NCI-H1092 (cell line): ENCODE data around the gene EVX2.

ENCODE experiments used
- DNase-seq: peaks from one replicate; lab custom pipeline; 2025; lab: John Stamatoyannopoulos, UW

The EVX2 gene

DNA sequence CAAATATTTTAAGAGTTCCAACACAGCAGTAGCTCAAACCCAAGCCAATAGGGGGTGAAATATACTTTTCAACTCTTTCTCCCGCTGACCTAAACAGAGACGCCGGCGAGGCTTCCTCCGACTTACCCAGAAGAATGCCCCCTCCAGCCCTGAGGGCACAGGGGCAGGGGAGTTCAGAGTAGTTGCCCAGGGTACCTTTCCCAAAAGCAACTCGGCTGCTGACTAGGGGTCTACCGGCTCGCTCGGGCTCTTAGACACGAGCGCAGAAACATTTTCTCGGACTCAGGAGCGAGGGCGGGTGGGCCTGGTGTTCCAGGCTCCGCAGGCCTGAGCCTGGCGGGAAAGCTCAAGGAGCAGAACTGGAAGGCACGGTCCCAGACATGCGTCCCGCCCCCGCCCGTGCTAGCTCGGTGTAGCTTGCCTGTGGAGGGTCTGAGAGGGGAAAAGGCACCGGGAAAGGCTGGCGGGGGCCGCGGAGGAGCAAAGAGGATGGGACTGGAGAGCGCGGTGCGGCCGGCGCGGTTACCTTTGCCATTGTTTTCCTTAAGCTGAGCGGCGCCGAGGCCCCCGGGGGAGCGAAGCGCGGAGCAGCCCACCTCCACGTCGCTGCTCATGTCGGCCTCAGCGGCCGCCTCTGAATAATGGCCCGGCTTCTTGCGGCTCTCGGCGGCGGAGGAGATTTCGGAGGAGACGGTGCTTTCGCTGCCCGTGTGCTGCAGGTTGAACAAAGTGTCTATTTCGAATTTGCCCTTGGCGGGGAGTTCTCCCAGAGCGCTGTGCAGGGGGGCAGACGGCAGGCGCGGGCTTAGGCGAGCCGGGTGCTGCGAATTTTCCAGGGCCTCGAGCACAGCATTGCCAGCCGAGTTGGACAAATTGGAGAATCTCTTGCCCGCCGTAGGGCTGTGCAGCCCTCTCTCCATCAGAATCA lies 674 bp downstream of the EVX2 start:
- DNase-seq: peak; percentile 28

DNA sequence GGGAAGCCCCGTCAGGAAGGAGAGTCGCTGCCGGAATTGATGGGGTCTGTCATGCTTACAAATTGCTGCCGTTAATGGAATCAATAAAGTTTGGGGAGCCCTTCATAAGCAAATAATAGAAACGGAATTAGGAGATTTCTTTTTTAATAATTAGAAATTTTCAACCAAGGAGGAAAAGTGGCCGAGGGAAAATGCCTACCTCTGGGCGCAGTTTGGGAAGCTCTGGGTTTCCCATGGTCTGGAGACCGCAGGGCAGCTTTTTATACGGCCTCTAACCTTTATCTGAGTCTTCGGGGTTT lies 1.3 kb downstream of the EVX2 start:
- DNase-seq: no peak

DNA sequence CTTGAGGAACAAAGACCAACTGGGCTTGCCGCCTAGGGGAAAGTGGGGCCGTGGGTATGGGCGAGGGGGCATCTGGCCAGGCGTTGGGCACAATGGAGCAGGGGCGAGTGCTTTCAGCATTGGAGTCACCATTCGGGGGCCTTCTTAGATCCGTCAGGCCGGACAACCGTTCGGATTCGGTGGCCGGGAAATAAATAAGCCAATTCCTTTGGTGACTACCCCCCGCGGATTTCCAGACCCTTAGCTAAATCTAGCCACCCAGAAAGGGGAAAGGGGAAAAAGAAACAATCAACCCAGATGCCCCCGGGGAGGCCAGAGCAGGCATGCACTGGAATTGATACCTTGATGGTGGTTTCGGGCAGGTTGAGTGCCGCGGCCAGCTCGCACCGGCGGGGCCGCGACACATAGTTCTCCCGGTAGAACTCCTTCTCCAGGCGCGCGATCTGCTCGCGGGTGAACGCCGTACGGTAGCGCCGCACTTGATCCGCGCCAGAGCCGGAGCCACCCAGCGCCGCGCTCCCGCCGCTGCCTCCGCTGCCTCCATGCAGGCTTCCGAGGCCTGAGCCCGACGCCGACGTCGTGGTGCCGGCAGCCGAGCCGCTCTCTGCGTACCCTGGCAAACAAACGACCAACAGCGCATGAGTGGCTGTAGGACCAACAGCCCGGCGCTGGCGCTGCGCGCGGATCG lies 1.8 kb downstream of the EVX2 start:
- no peak for DNase-seq

DNA sequence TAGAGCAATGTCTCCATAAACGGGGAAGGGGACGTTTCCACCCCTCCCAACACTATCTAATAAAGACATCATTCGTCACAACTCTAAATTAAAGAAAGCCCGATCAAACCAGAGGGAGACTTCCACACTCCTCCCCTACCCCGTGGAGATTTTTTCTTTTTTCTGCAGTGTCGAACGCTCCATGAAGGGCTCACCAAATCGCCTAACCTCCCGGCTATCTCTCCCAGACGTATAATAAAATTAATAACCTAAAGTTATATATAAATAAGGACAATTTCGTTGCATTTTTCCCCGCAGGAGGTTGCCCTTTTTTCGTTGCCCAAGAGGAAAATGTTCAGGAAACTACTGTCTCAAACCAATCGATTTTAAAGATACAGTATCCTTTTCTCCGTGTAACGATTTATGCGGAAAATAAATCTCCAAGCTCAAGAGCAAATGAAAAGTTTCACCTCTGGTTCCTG lies 2.4 kb downstream of the EVX2 start:
- DNase-seq: no peak

DNA sequence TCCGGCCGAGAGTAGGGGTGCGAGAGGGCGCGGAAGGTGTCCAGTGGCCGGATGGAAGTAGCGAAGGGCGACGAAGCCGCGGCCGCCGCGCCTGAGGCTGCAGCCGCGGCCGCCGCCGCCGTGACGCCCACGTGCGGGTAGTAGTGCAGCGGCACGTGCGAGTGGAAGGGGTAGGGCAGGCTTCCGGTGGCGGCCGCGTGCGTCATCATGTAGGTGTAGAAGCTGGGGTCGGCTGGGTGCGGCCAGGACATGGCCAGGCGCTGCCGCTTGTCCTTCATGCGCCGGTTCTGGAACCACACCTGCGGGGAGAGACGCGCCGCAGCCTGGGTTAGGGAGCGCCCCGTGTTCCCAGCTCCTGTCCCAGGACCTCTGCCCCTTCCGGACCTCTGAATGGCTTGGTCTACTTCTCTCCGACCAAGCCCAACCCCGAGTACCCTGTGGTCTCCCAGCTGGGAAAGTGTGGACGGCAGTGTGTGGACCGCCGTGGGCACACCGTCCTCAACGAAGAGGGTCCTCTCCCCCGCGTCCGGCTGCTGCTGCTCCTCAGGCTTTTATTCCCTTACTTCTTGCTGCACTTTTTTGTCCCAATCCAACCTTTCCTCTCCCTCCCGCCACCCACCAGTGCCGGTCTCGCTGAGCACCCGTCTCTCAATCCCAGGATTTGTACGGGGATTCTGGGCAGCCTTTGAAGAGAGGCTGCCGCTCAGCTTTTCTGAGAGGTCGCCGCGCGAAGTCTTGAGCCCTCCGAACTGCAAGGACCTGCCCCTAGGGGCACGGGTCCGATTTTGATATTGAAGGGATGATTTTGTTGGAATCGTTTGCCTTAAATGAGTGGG lies 3.0 kb downstream of the EVX2 start:
- no peak for DNase-seq

DNA sequence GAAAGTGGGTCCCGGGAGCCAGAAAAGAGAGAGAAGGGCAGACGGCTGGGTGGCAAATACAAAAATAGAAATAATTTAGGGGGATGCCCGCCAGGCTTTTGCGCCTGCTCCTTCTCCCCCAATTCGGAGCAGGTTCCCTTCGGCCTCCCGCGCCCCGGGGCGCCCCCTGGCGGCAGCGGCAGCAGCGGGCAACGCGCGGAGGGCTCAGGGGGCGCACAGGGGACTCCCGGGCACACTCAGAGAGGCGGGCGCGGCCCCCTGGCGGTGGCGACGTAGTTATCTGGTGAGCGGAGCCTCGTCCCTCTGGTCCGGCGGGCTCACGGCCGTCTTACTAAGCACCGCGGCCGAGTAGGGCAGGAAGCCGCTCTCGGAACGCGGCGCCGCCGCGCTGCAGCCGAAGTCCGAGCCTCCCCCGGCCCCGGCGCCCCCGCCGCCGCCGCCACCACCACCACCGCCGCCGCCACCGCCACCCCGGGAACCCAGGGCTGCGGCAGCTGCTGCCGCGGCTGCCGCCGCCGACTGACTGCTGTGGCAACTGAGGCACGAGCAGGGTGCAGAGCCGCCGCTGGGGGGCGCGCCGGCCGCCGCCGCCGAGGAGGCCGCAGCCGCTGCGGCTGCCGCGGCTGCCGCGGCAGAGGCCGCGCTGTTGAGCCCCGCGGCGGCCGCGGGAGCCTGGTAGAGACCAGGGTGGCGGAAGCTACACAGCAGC lies 3.8 kb downstream of the EVX2 start:
- no peak for DNase-seq

DNA sequence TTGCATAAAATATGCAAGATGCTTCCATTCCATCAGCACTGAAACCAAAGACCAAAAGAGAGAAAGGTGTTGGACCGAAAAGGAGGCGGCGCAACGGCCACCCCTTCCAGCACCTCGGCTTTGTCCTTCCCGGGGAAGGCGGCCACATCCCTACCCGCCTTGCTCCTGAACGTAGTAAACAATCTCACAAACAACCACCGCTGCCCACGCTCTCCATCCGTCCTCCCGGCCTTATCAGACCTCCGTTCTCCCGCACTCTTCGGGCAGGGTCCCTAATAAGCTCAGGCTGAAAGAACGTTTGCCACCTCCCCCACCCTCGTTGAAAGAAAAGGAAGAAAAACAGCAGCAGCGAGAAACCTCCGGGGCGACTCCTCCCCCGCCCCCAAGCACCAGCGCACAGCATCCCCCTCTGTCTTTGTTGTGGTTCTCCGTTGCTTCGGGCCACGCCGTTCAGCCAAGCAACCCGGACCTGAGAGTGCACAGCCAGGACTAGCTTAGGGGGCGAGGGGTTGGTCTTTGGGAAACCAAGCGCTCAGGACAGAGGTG lies 4.4 kb downstream of the EVX2 start:
- DNase-seq: no peak

DNA sequence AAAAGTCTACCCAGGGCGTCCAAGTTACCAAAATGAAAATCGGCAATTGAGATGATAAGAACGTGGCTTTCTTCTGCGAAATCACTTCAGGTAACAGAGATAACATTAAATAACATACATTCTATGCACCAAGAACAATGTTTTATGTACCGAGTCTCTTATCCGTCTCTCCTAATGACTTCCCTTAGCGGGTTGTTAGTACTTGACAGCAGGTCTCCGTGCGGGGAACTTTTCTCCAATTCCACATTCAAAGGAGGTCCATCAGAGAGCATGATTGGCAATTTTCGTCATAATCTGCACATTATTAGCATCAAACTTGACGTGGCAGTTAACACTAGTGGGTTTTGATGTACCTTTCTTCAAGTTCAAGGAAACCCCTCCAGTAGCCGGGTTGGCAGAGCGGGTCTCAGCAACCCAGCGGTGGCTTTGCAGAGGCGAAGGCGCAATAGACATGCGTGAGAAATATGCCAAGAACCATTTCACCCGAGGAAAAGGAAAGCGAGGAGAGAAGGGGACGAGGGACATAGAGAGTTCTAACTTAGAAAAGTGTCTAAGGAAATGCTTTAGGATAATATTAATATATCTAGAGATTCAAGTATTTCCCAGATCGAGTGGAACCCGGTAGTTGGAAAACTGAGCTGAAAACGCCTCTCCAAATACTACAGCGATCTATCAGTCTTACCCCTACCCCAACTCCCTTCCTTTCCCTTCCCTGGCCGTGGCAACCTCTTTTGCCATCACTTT lies 5.0 kb downstream of the EVX2 start:
- DNase-seq: no peak

DNA sequence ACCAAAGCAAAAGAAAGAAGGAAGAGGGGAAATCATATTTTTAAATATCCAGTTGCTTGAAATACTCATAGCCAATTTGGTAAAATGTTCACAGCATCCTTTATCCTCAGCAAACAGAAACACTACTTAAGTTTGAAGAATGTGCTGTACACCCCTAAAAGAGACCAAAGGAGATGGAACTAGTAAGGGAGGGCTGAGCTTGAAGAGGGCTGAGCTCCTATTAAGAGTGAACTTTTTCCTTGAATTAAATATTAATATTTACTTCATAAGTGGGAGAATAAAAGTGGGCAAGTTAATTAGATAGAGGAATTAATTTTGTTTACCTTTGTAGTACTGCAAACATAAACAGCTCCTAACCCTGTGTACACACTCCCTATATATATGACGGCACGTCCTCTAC lies 7.0 kb downstream of the EVX2 start:
- DNase-seq: no peak

DNA sequence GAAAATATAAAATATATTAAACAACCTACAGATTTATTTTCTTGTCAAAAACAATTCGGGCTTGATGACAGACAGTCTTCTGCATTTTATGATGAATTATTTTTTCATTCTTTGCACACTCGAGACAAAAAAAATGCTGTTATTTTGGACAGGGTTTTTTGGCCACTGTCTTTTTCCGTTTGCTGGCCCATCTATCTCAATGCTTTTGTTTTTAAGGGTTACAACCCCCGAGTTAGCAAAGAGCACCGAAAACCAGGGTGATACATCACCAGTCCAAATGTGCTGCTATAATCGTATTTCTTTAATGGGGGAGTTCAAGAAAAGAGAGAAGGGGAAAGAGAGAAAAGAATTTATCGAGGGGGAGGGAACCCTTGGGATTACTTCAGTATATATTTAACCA lies 7.7 kb downstream of the EVX2 start:
- no peak for DNase-seq

DNA sequence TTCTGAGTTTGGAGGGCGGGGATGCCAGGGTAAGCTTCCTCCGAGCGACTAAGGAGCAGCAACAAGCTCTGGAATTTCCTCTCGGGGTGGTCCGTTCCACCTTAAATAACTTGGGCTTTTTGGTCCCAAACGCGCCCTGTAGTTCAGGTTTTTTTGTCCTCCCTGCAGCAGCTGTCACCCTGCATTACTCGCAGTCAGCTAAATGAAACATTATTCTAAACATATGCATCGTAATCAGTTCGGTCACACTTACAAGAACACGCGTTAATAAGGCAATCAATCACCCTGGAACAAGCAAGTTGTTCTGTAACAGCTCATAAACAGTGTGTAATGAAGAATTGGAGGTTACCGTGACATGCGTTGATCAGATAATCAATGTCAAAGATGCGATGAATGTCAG lies 8.3 kb downstream of the EVX2 start:
- no peak for DNase-seq

DNA sequence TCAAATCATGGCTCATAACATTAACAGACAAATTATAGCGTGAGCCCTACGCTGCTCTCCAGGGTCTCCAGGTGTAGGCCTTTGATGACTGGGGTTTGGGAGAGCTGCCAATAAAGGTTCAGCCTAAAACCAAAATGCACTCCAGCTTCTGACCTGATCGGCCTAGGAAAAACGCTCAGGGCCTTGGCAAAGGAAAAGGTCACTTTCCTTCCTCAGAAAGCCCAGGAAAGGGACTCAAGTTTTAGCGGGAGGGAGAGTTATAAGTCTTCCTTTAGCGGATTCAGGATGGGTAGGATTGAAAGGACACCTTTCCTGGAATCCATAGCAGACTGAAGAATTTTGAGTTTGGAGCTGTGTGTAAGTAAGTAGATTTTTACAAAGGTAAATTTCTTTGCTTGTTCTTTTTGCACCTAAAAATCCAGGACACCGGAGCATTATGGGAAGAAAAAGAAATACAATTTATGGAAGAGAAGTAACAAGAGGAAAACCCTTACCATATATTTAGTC lies 8.8 kb downstream of the EVX2 start:
- DNase-seq: no peak

DNA sequence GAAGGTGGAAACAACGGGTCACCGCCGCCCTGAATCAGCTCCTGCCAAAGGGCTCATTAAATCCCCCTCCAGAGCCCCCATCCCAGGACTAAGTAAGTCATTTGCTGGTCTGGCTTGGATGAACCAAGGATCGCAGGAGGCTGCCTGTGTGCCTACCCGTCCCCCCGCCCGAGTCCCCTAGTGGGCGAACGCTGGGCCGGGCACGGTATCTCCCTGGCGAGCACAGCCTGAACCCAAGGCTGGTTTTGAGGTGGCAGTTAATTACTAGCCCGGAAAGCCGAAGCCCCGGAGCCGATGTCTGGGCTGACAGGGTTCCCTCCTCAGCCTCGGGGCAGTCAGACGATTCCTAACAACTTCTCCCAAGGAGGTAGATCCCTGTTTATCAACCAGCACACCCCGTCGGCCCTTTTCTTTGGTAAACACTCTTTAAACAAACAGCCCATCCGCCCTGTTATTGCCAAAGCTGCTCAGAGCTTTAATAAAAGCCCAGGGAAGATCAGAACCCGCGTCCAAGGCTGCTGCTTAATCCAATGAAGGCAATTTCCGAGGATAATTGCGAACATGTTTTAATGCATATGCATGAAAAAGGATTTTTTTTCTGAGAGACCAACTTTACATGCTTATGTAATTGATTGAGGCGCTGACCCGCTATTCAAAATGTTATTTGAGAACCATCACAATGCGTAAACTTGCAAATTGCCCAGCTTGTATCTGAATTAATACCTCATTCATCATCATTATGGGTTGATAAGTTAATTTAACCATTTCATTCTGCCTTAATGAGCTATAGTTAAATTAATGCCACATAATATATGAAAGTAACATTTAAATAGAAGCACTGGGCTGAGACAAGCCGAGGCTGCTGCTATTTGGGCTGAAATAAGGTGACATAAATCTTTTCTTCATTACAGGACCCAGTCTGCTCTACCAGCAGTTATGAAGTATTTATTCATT lies 10.5 kb downstream of the EVX2 start:
- no peak for DNase-seq

DNA sequence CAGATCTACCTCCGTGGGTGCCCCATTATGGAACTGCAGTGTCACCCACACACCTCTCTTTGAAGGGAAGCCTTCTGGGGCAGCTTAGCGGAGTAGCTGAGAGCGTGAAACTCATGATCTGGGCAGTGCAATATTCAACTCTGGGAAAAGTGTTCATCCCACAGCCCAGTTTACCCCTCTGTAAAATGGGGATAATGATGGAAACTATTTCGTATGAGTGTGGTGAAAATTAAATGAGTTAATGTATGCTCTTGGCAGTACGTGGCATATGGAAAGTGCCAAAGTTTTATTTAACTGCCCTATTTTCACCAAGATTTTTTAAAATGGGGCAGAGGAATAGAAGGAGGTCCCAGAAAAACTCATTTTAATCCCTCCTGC lies 11.5 kb downstream of the EVX2 start:
- no peak for DNase-seq

DNA sequence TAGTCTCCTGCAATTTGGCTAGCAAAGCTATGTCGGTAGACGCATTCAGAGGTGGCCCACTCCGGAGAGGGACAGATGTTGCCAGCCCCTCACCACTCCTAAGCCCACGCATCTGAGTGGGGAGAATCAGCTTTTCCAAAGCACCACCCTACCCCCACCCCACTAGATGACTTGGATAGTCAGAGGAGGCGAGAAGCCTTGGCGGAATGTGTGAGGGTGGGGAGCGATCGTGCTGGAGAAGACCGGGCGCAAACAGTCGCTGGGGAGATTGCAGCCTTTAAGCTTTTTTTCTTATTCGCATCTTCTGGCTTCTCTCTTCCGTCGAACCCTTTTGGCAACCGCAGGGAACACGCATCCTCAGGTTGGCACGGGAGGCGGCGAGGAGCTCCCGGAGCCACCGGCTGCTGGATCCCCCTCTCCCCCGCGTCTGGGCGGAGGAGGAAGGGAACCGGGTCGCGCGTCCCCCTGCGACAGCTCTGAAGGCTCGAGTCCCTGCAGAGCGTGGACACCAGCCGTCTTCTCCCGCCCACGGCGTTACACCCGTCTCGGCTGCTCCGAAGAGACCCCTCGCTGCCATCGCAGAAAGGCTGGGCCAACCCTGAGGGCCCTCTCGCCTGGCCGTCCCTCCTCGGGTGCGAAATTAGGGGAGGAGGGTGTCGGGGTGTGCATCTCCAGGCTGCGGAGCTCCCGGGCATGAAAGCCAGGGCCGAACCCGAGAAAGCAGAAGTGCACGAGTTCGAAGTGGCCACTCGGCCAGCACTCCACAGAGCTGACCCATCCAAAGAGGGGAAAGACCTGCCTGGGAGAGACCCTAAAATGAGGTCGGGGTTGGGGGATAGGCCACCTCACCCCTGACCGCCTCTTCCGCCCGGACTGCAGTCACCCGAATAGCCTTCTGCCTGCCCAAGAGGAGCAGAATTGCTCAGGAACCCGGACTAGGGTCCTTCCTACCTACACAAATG lies 12.2 kb downstream of the EVX2 start:
- DNase-seq: no peak

DNA sequence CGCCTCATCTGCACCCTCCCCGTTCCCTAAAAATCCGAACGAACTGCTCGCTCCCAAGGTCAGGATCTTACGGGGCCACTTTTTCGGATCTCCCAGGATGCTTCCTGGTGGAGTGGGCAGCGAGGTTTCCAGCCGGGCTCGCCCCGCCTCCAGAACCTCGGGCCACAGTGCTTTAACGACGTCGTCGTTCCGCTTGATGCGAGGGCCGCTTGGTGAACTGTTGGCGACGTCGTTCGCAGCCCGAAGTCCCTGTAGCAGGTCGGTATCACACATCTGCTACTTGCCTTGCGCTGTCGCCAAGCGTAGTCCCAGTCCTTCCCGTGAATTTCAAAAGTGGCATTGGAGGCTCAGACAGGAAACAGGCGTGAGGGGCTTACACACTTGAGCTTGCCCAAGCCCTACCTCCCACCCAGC lies 15.3 kb downstream of the EVX2 start:
- no peak for DNase-seq

DNA sequence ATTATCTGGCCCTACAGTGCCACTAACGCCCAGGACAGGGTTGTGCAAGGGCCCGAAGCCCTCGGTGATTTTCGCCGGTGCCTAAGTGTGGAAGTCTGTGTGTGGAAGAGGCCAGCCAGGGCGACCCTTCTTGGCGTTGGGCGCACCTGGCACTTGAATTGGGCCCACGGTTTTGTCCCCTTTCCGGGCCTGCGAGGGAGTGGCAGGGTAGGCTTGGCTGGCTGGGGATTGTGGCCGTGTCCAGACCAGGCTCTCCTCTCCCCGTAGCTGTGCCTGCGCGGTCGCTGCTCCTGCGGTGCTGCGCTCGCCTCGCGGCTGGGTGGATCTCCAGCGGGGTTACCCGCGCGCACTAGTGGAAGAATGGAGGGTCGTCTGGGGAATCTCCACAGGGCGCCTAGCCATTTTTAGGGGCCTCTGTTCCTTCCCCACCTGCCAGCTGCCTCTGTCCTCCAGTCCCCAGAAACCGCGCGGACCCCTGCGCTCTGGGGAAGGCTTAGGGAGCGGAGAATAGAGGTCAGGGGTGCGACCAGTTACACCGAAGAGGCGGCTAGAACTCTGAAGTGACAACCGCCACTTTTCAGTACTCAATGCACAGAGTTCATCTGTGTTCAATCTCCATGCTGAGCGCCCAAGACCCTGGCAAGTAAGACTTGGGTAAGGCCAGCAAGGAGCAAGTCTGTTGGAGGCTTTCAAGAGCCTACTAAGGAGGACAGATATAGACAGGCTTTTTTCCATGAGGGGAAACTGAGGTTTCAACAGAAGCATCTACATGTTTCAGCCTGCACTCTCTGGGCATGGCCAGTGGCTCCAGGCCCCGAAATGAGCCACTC lies 16.0 kb downstream of the EVX2 start:
- DNase-seq: no peak
